SK-N-SH treated with all-trans-retinoic acid at 6 μM for 48 hours (cell line): ENCODE results near the gene SDCCAG8.

Experiments
- OSR1 ChIP-seq: fragments of 250-450 bp; sonication (Bioruptor Pico); IDR thresholded peaks from 2 replicates; pipeline ENCODE4 v1.8.0; 2022; ENCODE audit warnings: moderate library complexity, mild to moderate bottlenecking, inconsistent platforms
- PPARA ChIP-seq: fragments of 250-450 bp; sonication (Bioruptor Pico); IDR thresholded peaks from 2 replicates; pipeline ENCODE4 v1.5.0; 2020; ENCODE audit warnings: mild to moderate bottlenecking, borderline replicate concordance
- RARB ChIP-seq: fragments of 250-450 bp; sonication (Bioruptor Pico); IDR thresholded peaks from 2 replicates; pipeline ENCODE4 v1.8.0; 2021; ENCODE audit warnings: mild to moderate bottlenecking, moderate library complexity
- TOX ChIP-seq: fragments of 250-450 bp; sonication (Bioruptor Pico); IDR thresholded peaks from 2 replicates; pipeline ENCODE4 v1.8.0; 2021; ENCODE audit warnings: mild to moderate bottlenecking, moderate library complexity, borderline replicate concordance
- ZFP30 ChIP-seq: fragments of 450-650 bp; formaldehyde crosslinking; IDR thresholded peaks from 2 replicates; pipeline ENCODE4 v1.5.0; 2022; ENCODE audit warnings: mild to moderate bottlenecking, moderate library complexity
- TF ChIP-seq, protein P1 (sequence below): fragments of 250-450 bp; sonication (Bioruptor Pico); IDR thresholded peaks from 2 replicates; pipeline ENCODE4 v1.8.0; 2020; ENCODE audit warnings: mild to moderate bottlenecking, moderate library complexity, borderline replicate concordance
- TF ChIP-seq, protein P2 (sequence below): fragments of 250-450 bp; sonication (Bioruptor Pico); IDR thresholded peaks from 2 replicates; pipeline ENCODE4 v1.8.0; 2021; ENCODE audit warnings: low read depth, mild to moderate bottlenecking, moderate library complexity, borderline replicate concordance

DNA sequence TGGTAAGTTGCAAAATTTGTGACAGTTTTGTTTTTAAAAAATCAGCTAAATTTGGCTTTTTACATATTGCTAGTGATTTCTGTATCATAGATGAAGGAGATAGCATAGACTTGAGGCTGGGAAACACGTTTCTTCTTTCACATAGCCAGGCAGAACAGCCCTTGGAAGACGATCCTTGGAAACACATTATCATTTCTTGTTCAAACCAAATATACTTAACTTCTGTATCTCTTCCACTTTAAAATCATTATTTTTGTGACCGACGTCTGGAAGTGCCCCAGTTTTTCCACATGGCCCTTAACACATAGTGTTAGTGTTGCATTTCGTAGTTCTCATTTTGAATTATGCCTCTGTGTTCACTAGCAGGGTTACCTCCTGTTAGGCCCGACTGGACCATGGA is 193.5 kb downstream of the SDCCAG8 start:
- TF ChIP-seq RARB, result no peak
- TF ChIP-seq, protein P1, sequence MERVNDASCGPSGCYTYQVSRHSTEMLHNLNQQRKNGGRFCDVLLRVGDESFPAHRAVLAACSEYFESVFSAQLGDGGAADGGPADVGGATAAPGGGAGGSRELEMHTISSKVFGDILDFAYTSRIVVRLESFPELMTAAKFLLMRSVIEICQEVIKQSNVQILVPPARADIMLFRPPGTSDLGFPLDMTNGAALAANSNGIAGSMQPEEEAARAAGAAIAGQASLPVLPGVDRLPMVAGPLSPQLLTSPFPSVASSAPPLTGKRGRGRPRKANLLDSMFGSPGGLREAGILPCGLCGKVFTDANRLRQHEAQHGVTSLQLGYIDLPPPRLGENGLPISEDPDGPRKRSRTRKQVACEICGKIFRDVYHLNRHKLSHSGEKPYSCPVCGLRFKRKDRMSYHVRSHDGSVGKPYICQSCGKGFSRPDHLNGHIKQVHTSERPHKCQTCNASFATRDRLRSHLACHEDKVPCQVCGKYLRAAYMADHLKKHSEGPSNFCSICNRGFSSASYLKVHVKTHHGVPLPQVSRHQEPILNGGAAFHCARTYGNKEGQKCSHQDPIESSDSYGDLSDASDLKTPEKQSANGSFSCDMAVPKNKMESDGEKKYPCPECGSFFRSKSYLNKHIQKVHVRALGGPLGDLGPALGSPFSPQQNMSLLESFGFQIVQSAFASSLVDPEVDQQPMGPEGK (CRISPR knock-in tag), result no peak
- TF ChIP-seq TOX, result no peak
- TF ChIP-seq ZFP30 (CRISPR knock-in tag), result no peak
- no peak for TF ChIP-seq PPARA (CRISPR knock-in tag)
- TF ChIP-seq, protein P2, sequence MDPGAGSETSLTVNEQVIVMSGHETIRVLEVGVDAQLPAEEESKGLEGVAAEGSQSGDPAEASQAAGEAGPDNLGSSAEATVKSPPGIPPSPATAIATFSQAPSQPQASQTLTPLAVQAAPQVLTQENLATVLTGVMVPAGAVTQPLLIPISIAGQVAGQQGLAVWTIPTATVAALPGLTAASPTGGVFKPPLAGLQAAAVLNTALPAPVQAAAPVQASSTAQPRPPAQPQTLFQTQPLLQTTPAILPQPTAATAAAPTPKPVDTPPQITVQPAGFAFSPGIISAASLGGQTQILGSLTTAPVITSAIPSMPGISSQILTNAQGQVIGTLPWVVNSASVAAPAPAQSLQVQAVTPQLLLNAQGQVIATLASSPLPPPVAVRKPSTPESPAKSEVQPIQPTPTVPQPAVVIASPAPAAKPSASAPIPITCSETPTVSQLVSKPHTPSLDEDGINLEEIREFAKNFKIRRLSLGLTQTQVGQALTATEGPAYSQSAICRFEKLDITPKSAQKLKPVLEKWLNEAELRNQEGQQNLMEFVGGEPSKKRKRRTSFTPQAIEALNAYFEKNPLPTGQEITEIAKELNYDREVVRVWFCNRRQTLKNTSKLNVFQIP, result no peak
- no peak for TF ChIP-seq OSR1 (CRISPR knock-in tag)
